Muscle of back (tissue), 11 donors: ENCODE data around the gene TM9SF3. TPM values are rescaled to one million over a fixed set of nuclear protein-coding genes. Genes with fewer than 3 reads are reported as not detected.
A peak's percentile ranks its signal among the peaks of the same experiment; 100 is the strongest.
"Not testable (repeated sequence)": the region's sequence is repeated elsewhere in the genome, so short reads cannot be mapped to it uniquely, and the experiment has no call there.

Source experiments
- DNase-seq, 3 donors: peaks; one replicate each; pipeline versions ENCODE4 v3.0.0 to v3.0.0-alpha.2; 2013
- polyA plus RNA-seq, 10 donors: library from polyadenylated mRNA; unstranded; fragments of 120-200 nt; gene quantifications; one replicate each; pipeline ENCODE4 v1.2.1, GENCODE V29; 2013; ENCODE audit not compliant: insufficient read length in 10 of 10

Gene TM9SF3
- polyA plus RNA-seq, 10 donors = 80.1 to 118 (median 96.1) TPM

DNA sequence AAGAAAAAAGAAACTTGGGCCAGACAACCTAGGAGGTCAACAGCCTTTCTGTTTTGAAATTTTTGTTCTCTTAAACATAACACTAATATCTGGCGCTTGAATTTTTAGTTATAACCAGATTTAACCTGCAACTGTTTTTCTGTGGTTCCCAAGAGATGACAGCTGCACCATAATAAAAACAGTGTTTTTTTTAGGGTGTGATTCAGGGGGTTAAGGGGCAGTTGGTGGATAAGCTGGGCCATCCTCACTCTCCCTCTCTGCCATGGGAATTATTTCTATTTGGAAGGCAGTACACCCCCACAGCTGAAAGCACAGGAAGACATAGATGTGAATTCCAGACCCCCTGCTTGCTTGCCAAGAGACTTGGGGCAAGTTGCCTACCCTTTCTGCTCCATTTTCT lies 20.1 kb upstream of the TM9SF3 start:
- DNase-seq = no peak

DNA sequence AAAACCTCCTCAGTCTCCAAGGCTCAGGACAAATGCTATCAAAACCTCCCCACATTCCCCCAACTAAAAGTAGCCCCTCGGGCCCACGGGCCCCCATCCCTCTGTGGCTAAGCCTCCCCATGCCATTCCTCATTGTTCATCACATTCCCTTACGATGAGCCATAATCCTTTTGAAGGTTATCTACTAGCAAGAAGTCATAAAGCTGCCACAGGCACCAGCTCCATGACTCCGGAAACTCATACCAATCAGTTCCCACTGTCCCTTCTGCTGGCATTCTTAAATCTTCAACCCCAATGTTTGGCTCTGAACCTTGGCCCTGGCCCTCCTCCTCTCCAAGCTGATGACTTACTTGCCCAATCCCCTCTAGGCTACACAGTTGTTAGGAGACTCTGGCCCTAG lies 19.4 kb upstream of the TM9SF3 start:
- DNase-seq = peak in 1 of 3 donors; percentile 18

GRCh38 chr10:96600337-96600736 lies 13.5 kb upstream of the TM9SF3 start:
- DNase-seq = no peak

DNA sequence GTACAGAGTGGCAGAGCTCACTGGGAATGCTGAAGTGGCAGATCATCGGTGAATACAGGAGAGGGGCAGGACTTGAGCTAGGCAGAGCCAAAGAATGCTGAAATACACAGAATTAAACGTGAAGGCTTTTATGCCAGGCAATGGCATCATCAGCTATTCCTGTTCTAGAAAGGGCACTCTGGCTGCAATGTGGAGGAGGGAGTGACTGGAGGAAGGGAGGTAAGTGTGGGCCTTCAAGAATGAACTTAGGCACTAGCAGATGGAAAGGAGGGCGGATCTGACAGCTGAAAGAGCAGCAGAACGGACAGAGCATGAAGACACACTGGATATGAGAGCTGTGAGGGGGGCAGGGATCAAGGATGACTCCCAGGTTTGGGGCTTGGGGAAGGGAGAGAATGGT lies 12.0 kb upstream of the TM9SF3 start:
- DNase-seq = no peak

GRCh38 chr10:96596422-96597407 lies 9.9 kb upstream of the TM9SF3 start:
- DNase-seq = no peak

DNA sequence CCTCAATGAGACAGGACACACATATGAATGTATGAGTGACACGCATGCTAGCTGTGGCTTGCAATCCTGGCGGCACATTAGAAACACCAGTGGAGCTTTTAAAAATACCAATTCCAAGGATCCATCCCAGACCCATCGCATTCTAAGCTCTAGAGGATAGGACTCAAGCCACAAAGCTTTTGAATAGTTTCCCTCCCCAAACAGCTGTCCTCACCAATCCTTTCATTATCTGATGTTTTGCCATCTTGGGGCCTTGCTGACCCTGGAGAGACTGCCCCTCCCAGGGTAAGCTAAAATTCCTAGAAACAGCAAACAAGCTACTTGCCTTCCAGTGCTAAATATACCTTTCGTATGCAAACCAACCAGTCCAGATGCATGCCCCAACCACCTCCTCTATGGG lies 8.9 kb upstream of the TM9SF3 start:
- no peak for DNase-seq

GRCh38 chr10:96591946-96592345 lies 5.1 kb upstream of the TM9SF3 start:
- no peak for DNase-seq

DNA sequence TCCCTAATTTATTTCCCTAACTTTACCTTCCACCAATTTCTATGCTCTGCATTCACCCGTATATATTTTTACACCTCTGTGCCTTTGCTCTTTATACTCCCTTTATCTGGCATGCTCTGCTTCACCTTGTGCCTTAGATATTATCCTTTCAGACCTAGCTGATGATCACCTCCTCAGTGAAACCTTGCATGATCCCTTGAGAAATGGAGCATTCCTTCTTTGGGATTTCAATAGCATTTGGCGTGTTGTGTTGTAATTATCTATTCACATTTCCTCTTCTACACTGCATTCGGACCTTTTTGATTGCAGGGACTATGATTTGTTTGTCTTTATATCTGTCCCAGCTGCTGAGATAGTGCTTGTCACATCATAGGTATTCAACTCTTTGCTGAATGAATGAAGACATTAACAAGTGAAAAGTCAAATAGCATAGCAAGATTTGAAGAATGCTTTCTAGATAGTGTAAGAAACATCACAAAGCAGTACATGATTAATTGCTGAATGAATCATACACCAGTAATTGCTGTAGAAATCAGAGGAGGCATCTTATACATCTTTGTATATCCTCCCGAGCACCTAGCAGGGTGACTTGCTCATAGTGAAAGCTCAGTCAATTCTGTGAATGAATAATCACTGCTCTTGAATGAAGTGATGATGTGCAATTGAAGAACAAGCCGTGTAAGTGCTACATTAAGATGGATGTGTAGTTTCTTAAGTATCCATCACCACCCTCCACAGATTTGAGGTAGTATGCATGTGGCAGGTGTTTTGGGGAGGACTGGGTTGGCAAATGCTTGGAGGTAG lies 2.0 kb upstream of the TM9SF3 start:
- peak in 1 of 3 donors; percentile 11 for DNase-seq

GRCh38 chr10:96588060-96588554 lies 1.3 kb upstream of the TM9SF3 start:
- peak in 1 of 3 donors; percentile 3 for DNase-seq

- peak; percentile 65 to 92 (median 85) for DNase-seq
Measured at GRCh38 chr10:96587264-96588059, 650 bp upstream of the TM9SF3 start.

GRCh38 chr10:96585736-96586418 lies 935 bp downstream of the TM9SF3 start:
- no peak for DNase-seq

DNA sequence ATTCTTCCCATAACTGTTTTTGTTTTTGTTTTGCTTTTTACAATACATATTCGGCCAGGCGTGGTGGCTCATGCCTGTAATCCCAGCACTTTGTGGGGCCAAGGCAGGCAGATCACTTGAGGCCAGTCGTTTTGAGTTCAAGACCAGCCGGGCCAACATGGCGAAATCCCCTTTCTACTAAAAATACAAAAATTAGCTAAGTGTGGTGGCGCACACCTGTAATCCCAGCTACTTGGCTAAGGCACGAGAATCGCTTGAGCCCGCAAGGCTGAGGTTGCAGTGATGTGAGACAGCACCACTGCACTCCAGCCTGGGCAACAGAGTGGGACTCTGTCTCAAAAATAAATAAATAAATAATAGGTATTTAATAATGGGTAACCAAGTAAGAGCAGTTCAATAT lies 2.3 kb downstream of the TM9SF3 start:
- DNase-seq = no peak

GRCh38 chr10:96584035-96584434 lies 2.8 kb downstream of the TM9SF3 start:
- no peak for DNase-seq

DNA sequence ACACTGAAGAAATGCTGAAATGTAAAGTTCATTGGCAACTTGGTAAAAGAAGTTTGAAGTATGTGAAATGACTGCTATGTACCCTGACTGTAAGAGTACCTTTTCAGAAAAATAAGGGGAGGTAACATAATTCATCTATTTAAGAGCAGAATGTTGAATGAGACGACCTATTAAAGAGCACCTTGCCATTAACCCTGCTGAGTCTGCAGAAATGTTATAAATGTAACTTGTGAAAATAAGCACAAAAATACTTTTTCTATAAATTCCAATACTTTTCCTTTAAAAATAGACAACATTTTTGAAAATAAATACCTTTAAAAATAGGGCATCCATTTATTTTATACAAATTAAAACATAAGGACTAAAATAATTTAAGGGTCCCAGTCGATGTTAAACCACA lies 7.7 kb downstream of the TM9SF3 start:
- no peak for DNase-seq

DNA sequence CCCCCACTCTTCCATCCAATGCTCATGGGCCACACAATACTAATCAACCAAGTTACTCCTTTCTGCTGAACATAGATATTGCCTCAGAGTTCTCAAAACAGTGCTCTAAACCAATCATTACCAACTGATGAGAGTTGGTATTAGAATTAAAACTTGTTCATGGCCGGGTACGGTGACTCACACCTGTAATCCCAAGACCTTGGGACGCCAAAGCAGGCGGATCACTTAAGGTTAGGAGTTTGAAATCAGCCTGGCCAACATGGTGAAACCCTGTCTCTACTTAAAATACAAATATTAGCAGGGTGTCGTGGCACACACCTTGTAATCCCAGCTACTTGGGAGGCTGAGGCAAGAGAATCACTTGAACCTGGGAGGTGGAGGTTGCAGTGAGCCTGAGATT lies 8.2 kb downstream of the TM9SF3 start:
- no peak for DNase-seq

DNA sequence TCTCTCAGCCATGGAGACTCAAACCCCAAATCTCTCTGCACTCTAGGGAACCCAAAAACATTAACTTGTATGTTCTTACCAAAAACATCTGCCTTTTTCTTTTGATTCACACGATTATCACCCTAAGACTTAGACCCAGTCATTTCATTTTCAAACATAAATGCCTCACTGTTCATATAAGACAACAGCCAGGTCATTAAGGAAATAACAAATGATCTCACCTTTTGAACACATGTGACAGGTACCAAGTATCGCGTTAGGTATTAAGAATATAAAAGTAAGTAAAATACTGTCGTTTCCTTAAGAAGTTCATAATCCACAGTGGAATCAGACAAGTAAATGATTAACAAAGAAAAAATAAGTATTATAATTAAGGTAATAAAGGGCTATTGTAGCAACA lies 8.8 kb downstream of the TM9SF3 start:
- no peak for DNase-seq

DNA sequence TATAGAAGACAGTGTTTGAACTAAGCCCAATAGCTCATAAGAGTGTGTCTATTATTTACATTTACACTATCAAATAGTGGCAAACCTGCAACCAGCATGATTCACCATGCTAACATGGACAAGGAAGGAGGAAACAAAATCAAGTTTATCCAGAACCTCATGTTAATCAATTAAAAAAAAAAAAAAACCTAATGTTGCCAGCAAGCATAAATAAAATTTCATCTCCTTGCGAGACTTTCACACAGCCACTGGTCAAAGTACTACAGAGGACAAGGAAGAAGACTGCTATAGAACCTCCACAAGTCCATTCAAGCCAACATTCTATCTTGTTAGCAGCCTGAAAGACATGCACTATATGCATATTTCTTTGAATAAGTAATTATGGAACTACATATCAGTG lies 9.7 kb downstream of the TM9SF3 start:
- no peak for DNase-seq

GRCh38 chr10:96576277-96576980 lies 10.4 kb downstream of the TM9SF3 start:
- DNase-seq = no peak

DNA sequence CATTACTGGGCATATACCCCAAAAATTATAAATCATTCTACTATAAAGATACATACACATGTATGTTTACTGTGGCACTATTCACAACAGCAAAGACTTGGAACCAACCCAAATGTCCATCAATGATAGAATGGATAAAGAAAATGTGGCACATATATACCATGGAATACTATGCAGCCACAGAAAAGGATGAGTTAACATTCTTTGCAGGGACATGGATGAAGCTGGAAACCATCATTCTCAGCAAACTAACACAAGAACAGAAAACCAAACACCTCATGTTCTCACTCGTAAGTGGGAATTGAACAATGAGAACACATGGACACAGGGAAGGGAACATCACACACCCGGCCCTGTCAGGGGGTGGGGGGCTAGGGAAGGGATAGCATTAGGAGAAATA lies 12.2 kb downstream of the TM9SF3 start:
- not testable (repeated sequence) for DNase-seq

DNA sequence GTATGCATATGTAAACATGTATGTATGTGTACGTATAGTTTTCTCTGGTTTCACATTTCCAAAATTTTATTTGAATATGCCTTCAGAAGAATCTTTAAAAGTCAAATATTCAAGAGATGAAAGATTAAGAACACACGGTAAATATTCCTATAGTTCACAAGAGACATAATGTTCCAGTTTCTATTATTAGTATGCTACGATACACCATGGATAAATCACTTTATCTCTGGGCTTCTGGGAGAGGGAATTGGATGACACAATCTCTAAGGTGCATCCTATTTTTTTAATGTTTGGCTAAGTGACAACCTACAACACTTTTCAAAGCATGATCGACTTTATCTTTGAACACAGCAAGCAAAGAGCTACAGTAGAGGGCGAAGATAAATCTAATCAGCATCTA lies 13.8 kb downstream of the TM9SF3 start:
- DNase-seq = no peak
